SU-DHL-6 (cell line): ENCODE measurements around the gene JADE2.

Experiments
- H2AFZ ChIP-seq: fragments of 200-600 bp; sonication (generic); 2 replicates; pipeline ENCODE4 v1.6.1; 2014; ENCODE audit warnings: low read depth, mild to moderate bottlenecking, moderate library complexity, mixed read lengths, antibody characterized with exemption, low read length; ENCODE audit not compliant: severe bottlenecking
- H3F3A ChIP-seq: fragments of 200-600 bp; shearing (Covaris generic); 2 replicates; pipeline ENCODE4 v1.6.0; 2016; ENCODE audit warnings: antibody characterized with exemption, mild to moderate bottlenecking; ENCODE audit not compliant: insufficient read depth
- H3K27ac ChIP-seq: fragments of 200-600 bp; sonication (generic); 2 replicates; pipeline ENCODE4 v1.5.1; 2016; ENCODE audit warnings: low read depth, mild to moderate bottlenecking, low read length, moderate library complexity, mixed read lengths
- H3K27me3 ChIP-seq: fragments of 200-600 bp; sonication (generic), shearing (Covaris generic); 2 replicates; pipeline ENCODE4 v1.6.0; 2014; ENCODE audit warnings: mild to moderate bottlenecking, low read length
- H3K36me3 ChIP-seq: fragments of 200-600 bp; sonication (generic); 2 replicates; pipeline ENCODE4 v1.6.1; 2014; ENCODE audit warnings: mild to moderate bottlenecking, low read length, mixed read lengths
- H3K4me2 ChIP-seq: fragments of 300-600, 200-600 bp; shearing (Covaris generic), sonication (generic); 2 replicates; pipeline ENCODE4 v1.6.0; 2014; ENCODE audit warnings: low read length, low read depth, mild to moderate bottlenecking; ENCODE audit not compliant: poor library complexity, severe bottlenecking
- H3K4me3 ChIP-seq: fragments of 200-600 bp; sonication (generic); 2 replicates; pipeline ENCODE4 v1.5.1; 2014; ENCODE audit warnings: antibody characterized with exemption, low read length, mild to moderate bottlenecking, mixed read lengths; ENCODE audit not compliant: insufficient read depth, poor library complexity, severe bottlenecking
- H3K79me2 ChIP-seq: fragments of 200-600 bp; sonication (generic); 2 replicates; pipeline ENCODE4 v1.6.1; 2014; ENCODE audit warnings: mild to moderate bottlenecking, low read length, moderate library complexity; ENCODE audit not compliant: insufficient read depth
- H3K9ac ChIP-seq: fragments of 200-600 bp; sonication (generic); 2 replicates; pipeline ENCODE4 v1.7.0; 2014; ENCODE audit warnings: mild to moderate bottlenecking, low read length
- H3K9me2 ChIP-seq: fragments of 200-600 bp; sonication (generic); replicated peaks from 2 replicates; pipeline ENCODE4 v1.6.1; 2014; ENCODE audit warnings: low read length; ENCODE audit not compliant: insufficient read depth
- H3K9me3 ChIP-seq: fragments of 200-600 bp; sonication (generic); 2 replicates; pipeline ENCODE4 v1.6.1; 2014; ENCODE audit warnings: low read length, mixed read lengths; ENCODE audit not compliant: insufficient read depth
- H4K20me1 ChIP-seq: fragments of 200-600 bp; sonication (generic); 2 replicates; pipeline ENCODE4 v1.6.1; 2014; ENCODE audit warnings: low read depth, mild to moderate bottlenecking, antibody characterized with exemption, low read length, moderate library complexity, mixed read lengths
- CTCF ChIP-seq: fragments of 200-600 bp; sonication (generic); IDR thresholded peaks from one replicate; pipeline ENCODE4 v1.5.1; 2017; ENCODE audit warnings: antibody characterized with exemption, mild to moderate bottlenecking, low read length, moderate library complexity; ENCODE audit not compliant: insufficient read depth, poor library complexity, severe bottlenecking
- EZH2phosphoT487 ChIP-seq: fragments of 200-600 bp; sonication (generic), shearing (Covaris generic); conservative IDR thresholded peaks from 2 replicates; pipeline ENCODE4 v1.6.1; 2018; ENCODE audit warnings: mild to moderate bottlenecking, antibody characterized with exemption, low read length, moderate library complexity, mixed read lengths

Gene JADE2

GRCh38 chr5:134534058-134534725, 8.7 kb downstream of the JADE2 start:
- Histone ChIP-seq H3K9ac (no peak overlapping the region), H3K4me2 (no peak overlapping the region), H3K36me3 (no peaks in the 10 kb centered on the region)

GRCh38 chr5:134534726-134535110, 9.2 kb downstream of the JADE2 start:
- H4K20me1 ChIP-seq, result no peaks in the 10 kb centered on the region
- no peak overlapping the region for H3K9ac ChIP-seq
- H3K4me2 ChIP-seq, result no peak overlapping the region
- H2AFZ ChIP-seq, result no peak overlapping the region
- H3F3A ChIP-seq, result no peaks in the 10 kb centered on the region
- peaks cover 47% of the 10 kb centered on the region for H3K79me2 ChIP-seq
- no peak overlapping the region for H3K4me3 ChIP-seq
- H3K27ac ChIP-seq, result no peak overlapping the region
- no peaks in the 10 kb centered on the region for H3K27me3 ChIP-seq
- H3K9me3 ChIP-seq, result no peaks in the 10 kb centered on the region
- no peaks in the 10 kb centered on the region for H3K36me3 ChIP-seq
- no peak for TF ChIP-seq EZH2phosphoT487
- H3K9me2 ChIP-seq, result no peaks in the 10 kb centered on the region

More at GRCh38 chr5:134534058-134534725, 8.7 kb downstream of the JADE2 start:
- Histone ChIP-seq H3K9me2 (no peaks in the 10 kb centered on the region), H3K9me3 (no peaks in the 10 kb centered on the region), H3K79me2 (peaks cover 53% of the 10 kb centered on the region), H2AFZ (no peak overlapping the region), H3K27me3 (no peaks in the 10 kb centered on the region), H3K4me3 (no peak overlapping the region), H4K20me1 (no peaks in the 10 kb centered on the region), H3K27ac (no peak overlapping the region), H3F3A (no peaks in the 10 kb centered on the region)
- TF ChIP-seq EZH2phosphoT487, result no peak
- TF ChIP-seq CTCF, result no peak

DNA sequence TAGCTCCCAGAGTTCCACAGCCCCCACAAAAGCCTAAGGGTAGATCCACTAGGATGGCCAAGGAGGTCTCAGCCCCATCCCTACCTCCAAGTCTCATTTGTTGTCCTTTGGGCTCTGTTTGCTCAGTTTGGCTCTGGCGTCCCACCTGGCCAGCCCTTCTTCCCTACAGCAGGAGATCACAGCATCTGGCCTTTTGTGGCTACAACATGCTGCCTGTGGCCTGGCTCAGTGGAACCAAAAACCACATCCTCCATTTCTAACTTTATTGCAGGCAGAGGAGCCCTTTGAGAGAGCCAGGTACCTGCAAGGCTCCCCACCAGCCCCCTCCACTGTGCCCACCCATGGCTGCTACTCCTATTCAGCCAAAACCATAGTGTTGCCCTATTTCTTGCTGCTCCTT, 11.4 kb downstream of the JADE2 start:
- Histone ChIP-seq H2AFZ (no peak overlapping the region), H3K79me2 (peaks cover 29% of the 10 kb centered on the region), H3K36me3 (no peaks in the 10 kb centered on the region), H3K4me3 (no peak overlapping the region), H3K4me2 (no peak overlapping the region), H3K9me3 (no peaks in the 10 kb centered on the region), H3K9ac (no peak overlapping the region), H3K27ac (no peak overlapping the region), H3F3A (no peaks in the 10 kb centered on the region), H4K20me1 (no peaks in the 10 kb centered on the region), H3K9me2 (no peaks in the 10 kb centered on the region), H3K27me3 (no peaks in the 10 kb centered on the region)
- TF ChIP-seq EZH2phosphoT487 (no peak), CTCF (no peak)

DNA sequence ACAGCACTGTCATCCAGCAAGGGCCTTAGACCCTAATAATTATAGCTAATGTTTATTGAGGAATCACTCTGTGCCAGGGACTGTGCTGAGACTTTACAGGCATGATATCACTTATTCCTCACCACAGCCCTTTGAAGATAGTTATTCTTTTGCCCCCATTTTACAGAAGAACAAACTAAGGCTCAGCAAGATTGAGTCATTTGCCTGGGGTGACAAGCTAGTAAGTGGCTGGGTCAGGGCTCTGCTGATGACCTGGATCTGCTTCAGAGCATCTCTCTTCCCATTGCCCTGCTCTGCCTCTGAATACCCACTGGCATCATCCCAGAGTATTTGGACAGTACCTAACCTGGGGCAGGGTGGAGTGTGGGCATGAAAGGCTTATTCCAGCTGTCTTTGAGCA, 11.8 kb downstream of the JADE2 start:
- no peak for TF ChIP-seq EZH2phosphoT487
- TF ChIP-seq CTCF, result no peak
- H3K9me3 ChIP-seq, result no peaks in the 10 kb centered on the region
- H3K4me2 ChIP-seq, result no peak overlapping the region
- H3K27ac ChIP-seq, result no peak overlapping the region
- no peaks in the 10 kb centered on the region for H3K27me3 ChIP-seq
- H3K9me2 ChIP-seq, result no peaks in the 10 kb centered on the region
- no peaks in the 10 kb centered on the region for H4K20me1 ChIP-seq
- H3K79me2 ChIP-seq, result peaks cover 25% of the 10 kb centered on the region
- H2AFZ ChIP-seq, result no peak overlapping the region
- H3K4me3 ChIP-seq, result no peak overlapping the region
- no peaks in the 10 kb centered on the region for H3F3A ChIP-seq
- no peaks in the 10 kb centered on the region for H3K36me3 ChIP-seq
- no peak overlapping the region for H3K9ac ChIP-seq
